HG03025 (cell line): ENCODE data around the gene PTER.

Source experiments
- ATAC-seq: cut with Tn5 transposase; IDR thresholded peaks from one replicate; pipeline ENCODE4 v1.9.1; 2021; ENCODE audit warnings: mild to moderate bottlenecking, moderate library complexity; ENCODE audit not compliant: unreplicated experiment, low FRiP score

The PTER gene

GRCh38 chr10:16529853-16530252 is 93.0 kb downstream of the PTER start:
- no peak for ATAC-seq

GRCh38 chr10:16536155-16536554 is 99.3 kb downstream of the PTER start:
- ATAC-seq, result no peak

GRCh38 chr10:16544099-16544498 is 107.3 kb downstream of the PTER start:
- no peak for ATAC-seq

GRCh38 chr10:16544591-16544990 is 107.8 kb downstream of the PTER start:
- ATAC-seq, result no peak

GRCh38 chr10:16545116-16545736 is 108.4 kb downstream of the PTER start:
- no peak for ATAC-seq

- no peak for ATAC-seq
Measured at GRCh38 chr10:16547973-16548372, 111.2 kb downstream of the PTER start.

GRCh38 chr10:16559236-16559773 is 122.5 kb downstream of the PTER start:
- ATAC-seq, result no peak

- ATAC-seq, result no peak
Measured at GRCh38 chr10:16562891-16563290, 126.1 kb downstream of the PTER start.
